HepG2 (cell line): ENCODE measurements around the gene CLIC5. TPM values are rescaled to one million over a fixed set of nuclear protein-coding genes. Genes with fewer than 3 reads are reported as not detected.

ENCODE experiments used
- ATAC-seq: fragments of 200-7000 bp; cut with Tn5 transposase; 3 replicates; pipeline ENCODE4 v1.9.1; 2020; ENCODE audit warnings: mild to moderate bottlenecking, moderate library complexity
- BruUV-seq: library from RNA; stranded (reverse); fragments of 400-500 nt; replicated peaks from 2 replicates; lab custom pipeline; 2021; lab: Mats Ljungman, UMichigan
- CTCF ChIA-PET: fragments of 300-600 bp; formaldehyde crosslinking; extraction: SDS; loops from one replicate; lab custom pipeline; 2021; ENCODE audit warnings: low total read pairs, inconsistent platforms, low intra/inter-chr PET ratio; lab: Yijun Ruan, JAX
- POLR2A ChIA-PET: fragments of 350-600 bp; sonication (Branson Sonifier 250); formaldehyde crosslinking; loops from one replicate; lab custom pipeline; 2020; ENCODE audit warnings: antibody characterized with exemption, inconsistent platforms; lab: Yijun Ruan, JAX
- DNase-seq: peaks from one replicate; pipeline ENCODE4 v3.0.0-alpha.2; 2015; ENCODE audit warnings: low spot score
- FAIRE-seq: peaks from 3 replicates; lab custom pipeline; 2011; peaks lifted over from hg19 to GRCh38; lab: Jason Lieb, UNC
- H2AFZ ChIP-seq: one replicate; pipeline ENCODE4 v1.6.1; 2011; ENCODE audit warnings: low read length, inconsistent platforms
- H3K27ac ChIP-seq: fragments of 300-600 bp; 3 replicates; pipeline ENCODE4 v1.8.0; 2011; ENCODE audit warnings: mixed run types, mild to moderate bottlenecking, mixed read lengths, low read length, inconsistent platforms; ENCODE audit not compliant: insufficient read depth; ENCODE audit errors: extremely low read length
- H3K27me3 ChIP-seq, 2 experiments: fragments of 200-600 bp in 1 of 2; 2 replicates in 1 of 2; 3 replicates in 1 of 2; pipeline versions ENCODE4 v1.6.0 to v1.8.0; 2011; ENCODE audit warnings: low read length in 2 of 2, mild to moderate bottlenecking in 2 of 2, moderate library complexity in 2 of 2, inconsistent platforms in 1 of 2; ENCODE audit not compliant: insufficient read depth in 2 of 2, control insufficient read depth in 1 of 2
- H3K36me3 ChIP-seq, 2 experiments: fragments of 200-600 bp in 1 of 2; replicated peaks in 1 of 2; 2 replicates in 1 of 2; 3 replicates in 1 of 2; pipeline versions ENCODE4 v1.5.1 to v1.8.0; 2011; ENCODE audit warnings: low read length in 2 of 2, inconsistent platforms in 1 of 2; ENCODE audit not compliant: insufficient read depth in 2 of 2, control insufficient read depth in 1 of 2
- H3K4me1 ChIP-seq: 2 replicates; pipeline ENCODE4 v1.5.1; 2012; ENCODE audit warnings: low read length, inconsistent platforms; ENCODE audit not compliant: insufficient read depth
- H3K4me2 ChIP-seq: 2 replicates; pipeline ENCODE4 v1.6.0; 2011; ENCODE audit warnings: low read depth, low read length, inconsistent platforms
- H3K4me3 ChIP-seq, 3 experiments: fragments of 200-600 bp in 1 of 3; sonication (generic), shearing (Covaris generic) in 1 of 3; replicated peaks in 1 of 3; 2 replicates each; pipeline ENCODE4 v1.5.1; 2011 to 2016; ENCODE audit warnings: low read length in 3 of 3, inconsistent platforms in 2 of 3, low read depth in 2 of 3, mild to moderate bottlenecking in 2 of 3, control low read depth in 1 of 3, mixed read lengths in 1 of 3; ENCODE audit not compliant: insufficient read depth in 1 of 3
- H3K79me2 ChIP-seq: one replicate; pipeline ENCODE4 v1.6.1; 2011; ENCODE audit warnings: low read length, inconsistent platforms; ENCODE audit not compliant: insufficient read depth
- H3K9ac ChIP-seq: 2 replicates; pipeline ENCODE4 v1.6.0; 2011; ENCODE audit warnings: mild to moderate bottlenecking, low read depth, low read length, inconsistent platforms; ENCODE audit not compliant: insufficient read depth
- H3K9me3 ChIP-seq: 2 replicates; pipeline ENCODE4 v1.5.1; 2012; ENCODE audit warnings: mild to moderate bottlenecking, low read length
- H4K20me1 ChIP-seq: 2 replicates; pipeline ENCODE4 v1.6.0; 2011; ENCODE audit warnings: inconsistent platforms, mild to moderate bottlenecking, low read length, moderate library complexity; ENCODE audit not compliant: insufficient read depth
- ARID3A ChIP-seq: IDR thresholded peaks from 2 replicates; pipeline ENCODE4 v1.6.1; 2012; ENCODE audit warnings: low read depth, low read length, improper control_type of control experiment
- FLYWCH1 ChIP-seq: sonication (generic); formaldehyde crosslinking; IDR thresholded peaks from 2 replicates; pipeline ENCODE4 v1.8.1; 2023; ENCODE audit warnings: mild to moderate bottlenecking, missing genetic modification reagents
- HMG20A ChIP-seq: IDR thresholded peaks from 2 replicates; pipeline ENCODE4 v1.6.1; 2016; ENCODE audit warnings: borderline replicate concordance
- KLF6 ChIP-seq: IDR thresholded peaks from 2 replicates; pipeline ENCODE4 v1.8.0; 2016; ENCODE audit warnings: missing biosample characterization, missing genetic modification reagents
- PBX2 ChIP-seq: IDR thresholded peaks from 2 replicates; pipeline ENCODE4 v1.6.1; 2016; ENCODE audit warnings: control low read depth
- PCBP1 ChIP-seq: fragments of 200-400 bp; formaldehyde crosslinking; IDR thresholded peaks from 2 replicates; pipeline ENCODE4 v1.6.1; 2017; ENCODE audit warnings: mild to moderate bottlenecking, low read depth, low read length, borderline replicate concordance
- ZNF264 ChIP-seq: sonication (generic); formaldehyde crosslinking; IDR thresholded peaks from 2 replicates; pipeline ENCODE4 v1.4.0; 2020; ENCODE audit warnings: missing genetic modification reagents
- WGBS: methylation state at CpG from one replicate; pipeline ENCODE4 v1.1.6; 2017; ENCODE audit warnings: low lambda C conversion rate; 5-methylcytosine and 5-hydroxymethylcytosine counted together
- in situ Hi-C: cut with HindIII; loops from 2 replicates; pipeline ENCODE4 v1.10.0; 2017; ENCODE audit warnings: low pct_unique_long_range_greater_than_20kb; ENCODE audit not compliant: extremely low pct_ligation_motif_present
- intact Hi-C: fragments of 100-400 bp; cut with micrococcal nuclease; formaldehyde crosslinking; loops from one replicate; pipeline ENCODE4 v1.10.0; 2022; ENCODE audit not compliant: unreplicated experiment
- polyA plus RNA-seq, 8 experiments: library from polyadenylated mRNA; depleted of rRNA in 3 of 8; stranded (reverse) in 7 of 8; unstranded in 1 of 8; fragments of >200 nt; fragmentation: Illumina TruSeq in 4 of 8; extraction: Trizol in 4 of 8; gene quantifications; 2 replicates each; pipeline versions ENCODE4 v1.2.1 to v1.2.3, GENCODE V29; 2011 to 2016; ENCODE audit warnings: low read depth in 4 of 8, missing spikeins in 1 of 8, mixed read lengths in 1 of 8; ENCODE audit not compliant: insufficient read depth in 1 of 8
- total RNA-seq, 5 experiments: library from RNA; depleted of rRNA; stranded (reverse); fragments of >200 nt; fragmentation: Illumina TruSeq; extraction: Trizol; gene quantifications; 2 replicates each; pipeline ENCODE4 v1.2.3, GENCODE V29; 2016; ENCODE audit warnings: low read depth in 1 of 5
- TF ChIP-seq, protein P1 (sequence below): sonication (generic); formaldehyde crosslinking; IDR thresholded peaks from 2 replicates; pipeline ENCODE4 v1.9.0; 2022; ENCODE audit warnings: low read depth, missing genetic modification reagents

Gene CLIC5
- total and polyA plus RNA-seq, 2 of the 13 experiments (the other 11 are each of a cell fraction or from before 2014, with no cell fraction given), result not detected

DNA sequence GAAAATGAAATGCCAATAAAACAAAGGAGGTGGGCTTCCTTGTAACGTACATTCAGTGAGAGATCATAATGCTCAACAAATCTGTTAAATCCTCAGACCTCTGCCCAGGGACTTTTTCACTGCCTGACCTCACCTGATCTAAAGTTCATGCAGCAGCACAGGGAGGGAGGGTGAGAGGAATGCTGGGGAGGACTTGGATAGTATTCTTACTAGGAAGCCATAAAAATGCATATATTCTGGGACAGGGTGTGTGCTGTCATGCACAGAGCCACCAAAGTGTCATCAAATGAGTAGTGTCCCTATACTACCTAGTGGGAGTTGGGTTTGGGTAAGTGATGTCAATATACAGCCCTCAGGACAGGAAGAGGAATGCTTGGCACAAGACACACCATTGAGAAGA lies 32.6 kb downstream of the CLIC5 start (continued):
- no peak for TF ChIP-seq ARID3A
- TF ChIP-seq PBX2 (CRISPR knock-in tag), result no peak
- TF ChIP-seq, protein P1, sequence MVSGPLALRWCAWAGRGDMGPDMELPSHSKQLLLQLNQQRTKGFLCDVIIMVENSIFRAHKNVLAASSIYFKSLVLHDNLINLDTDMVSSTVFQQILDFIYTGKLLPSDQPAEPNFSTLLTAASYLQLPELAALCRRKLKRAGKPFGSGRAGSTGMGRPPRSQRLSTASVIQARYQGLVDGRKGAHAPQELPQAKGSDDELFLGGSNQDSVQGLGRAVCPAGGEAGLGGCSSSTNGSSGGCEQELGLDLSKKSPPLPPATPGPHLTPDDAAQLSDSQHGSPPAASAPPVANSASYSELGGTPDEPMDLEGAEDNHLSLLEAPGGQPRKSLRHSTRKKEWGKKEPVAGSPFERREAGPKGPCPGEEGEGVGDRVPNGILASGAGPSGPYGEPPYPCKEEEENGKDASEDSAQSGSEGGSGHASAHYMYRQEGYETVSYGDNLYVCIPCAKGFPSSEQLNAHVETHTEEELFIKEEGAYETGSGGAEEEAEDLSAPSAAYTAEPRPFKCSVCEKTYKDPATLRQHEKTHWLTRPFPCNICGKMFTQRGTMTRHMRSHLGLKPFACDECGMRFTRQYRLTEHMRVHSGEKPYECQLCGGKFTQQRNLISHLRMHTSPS (CRISPR knock-in tag), result no peak
- no peak for TF ChIP-seq FLYWCH1 (CRISPR knock-in tag)
- TF ChIP-seq PCBP1, result no peak

- no peak for FAIRE-seq
Measured at GRCh38 chr6:45982280-45983036, 33.2 kb downstream of the CLIC5 start.

More at GRCh38 chr6:45982280-45983036, 33.2 kb downstream of the CLIC5 start:
- WGBS, result 28% methylated on average over 9 of the region's 9 CpGs
- BruUV-seq, result no TSS peak
- Histone ChIP-seq H3K9me3 (no peaks in the 10 kb centered on the region), H3K4me1 (no peaks in the 10 kb centered on the region), H3K36me3 (no peaks in the 10 kb centered on the region), H3K4me2 (no peak overlapping the region), H3K4me3 (no peak overlapping the region), H3K27me3 (no peaks in the 10 kb centered on the region), H3K9ac (no peak overlapping the region), H3K79me2 (no peaks in the 10 kb centered on the region), H4K20me1 (no peaks in the 10 kb centered on the region), H3K27ac (no peak overlapping the region), H2AFZ (no peak overlapping the region)
- intact Hi-C loops (no loop called here), in situ Hi-C loops (no loop called here)
- no peak for ATAC-seq
- ChIA-PET POLR2A (no interaction called here), CTCF (no interaction called here)
- DNase-seq, result no peak
- TF ChIP-seq KLF6 (CRISPR knock-in tag) (no peak), ZNF264 (CRISPR knock-in tag) (no peak), HMG20A (CRISPR knock-in tag) (no peak)
